Ureter (tissue), 1 donor: ENCODE measurements around the gene IPO7. TPM values are rescaled to one million over a fixed set of nuclear protein-coding genes. Genes with fewer than 3 reads are reported as not detected.
"Not testable (repeated sequence)": the region's sequence is repeated elsewhere in the genome, so short reads cannot be mapped to it uniquely, and the experiment has no call there.

Experiments used
- DNase-seq: peaks from one replicate; pipeline ENCODE4 v3.0.0-alpha.2; 2020; ENCODE audit warnings: low spot score
- total RNA-seq: library from RNA; stranded (reverse); gene quantifications from one replicate; pipeline ENCODE4 v1.2.4, GENCODE V29; 2023
- donor health status: DM: yes; HTN: yes; CAD: no.

Gene IPO7
- total RNA-seq, 1 donor from 2014 or later, result 124 TPM

GRCh38 chr11:9397746-9398680, 13.6 kb downstream of the IPO7 start:
- DNase-seq, result no peak

- no peak for DNase-seq
These were observed 15.0 kb downstream of the IPO7 start for GRCh38 chr11:9399466-9399865.

GRCh38 chr11:9401884-9402283, 17.4 kb downstream of the IPO7 start:
- DNase-seq, result not testable (repeated sequence)

DNA sequence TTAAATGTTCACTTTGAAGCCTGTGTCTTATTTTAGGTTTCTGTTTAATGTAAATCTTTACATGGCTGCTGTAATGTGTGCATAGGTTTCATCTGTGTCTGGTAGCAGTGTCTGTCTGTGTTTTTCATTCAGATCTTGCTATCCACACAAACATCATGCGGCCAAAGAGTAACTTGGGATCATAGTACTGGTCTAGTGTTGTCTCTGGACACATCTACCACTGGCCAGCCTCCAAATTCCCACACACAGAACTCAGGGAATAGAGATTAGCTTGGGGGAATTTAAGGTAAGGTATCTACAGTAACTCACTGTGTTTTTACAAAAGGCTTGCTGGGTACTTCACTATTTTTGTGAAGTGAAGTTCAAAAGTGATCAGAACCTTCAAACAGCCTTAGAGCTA, 44.3 kb downstream of the IPO7 start:
- DNase-seq, result no peak

DNA sequence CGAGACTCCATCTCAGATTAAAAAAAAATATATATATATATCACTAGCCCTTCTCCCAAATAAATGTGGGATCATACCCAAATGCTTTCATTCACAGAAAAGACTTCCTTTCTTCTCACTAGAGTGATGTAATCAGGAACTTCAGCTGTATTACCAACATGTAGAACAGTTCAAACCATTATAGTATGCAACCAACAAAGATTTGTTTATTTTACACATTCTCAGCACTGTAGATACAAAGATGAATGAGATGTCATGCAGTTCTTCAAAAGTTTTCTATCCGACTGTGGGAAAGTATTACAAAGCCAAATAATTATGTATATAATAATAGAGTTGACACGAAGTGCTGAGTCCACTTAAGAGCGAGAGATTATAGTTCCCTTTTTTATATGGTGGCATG, 54.2 kb downstream of the IPO7 start:
- DNase-seq, result no peak

- DNase-seq, result no peak
These were observed 61.8 kb downstream of the IPO7 start for GRCh38 chr11:9446230-9446629.

DNA sequence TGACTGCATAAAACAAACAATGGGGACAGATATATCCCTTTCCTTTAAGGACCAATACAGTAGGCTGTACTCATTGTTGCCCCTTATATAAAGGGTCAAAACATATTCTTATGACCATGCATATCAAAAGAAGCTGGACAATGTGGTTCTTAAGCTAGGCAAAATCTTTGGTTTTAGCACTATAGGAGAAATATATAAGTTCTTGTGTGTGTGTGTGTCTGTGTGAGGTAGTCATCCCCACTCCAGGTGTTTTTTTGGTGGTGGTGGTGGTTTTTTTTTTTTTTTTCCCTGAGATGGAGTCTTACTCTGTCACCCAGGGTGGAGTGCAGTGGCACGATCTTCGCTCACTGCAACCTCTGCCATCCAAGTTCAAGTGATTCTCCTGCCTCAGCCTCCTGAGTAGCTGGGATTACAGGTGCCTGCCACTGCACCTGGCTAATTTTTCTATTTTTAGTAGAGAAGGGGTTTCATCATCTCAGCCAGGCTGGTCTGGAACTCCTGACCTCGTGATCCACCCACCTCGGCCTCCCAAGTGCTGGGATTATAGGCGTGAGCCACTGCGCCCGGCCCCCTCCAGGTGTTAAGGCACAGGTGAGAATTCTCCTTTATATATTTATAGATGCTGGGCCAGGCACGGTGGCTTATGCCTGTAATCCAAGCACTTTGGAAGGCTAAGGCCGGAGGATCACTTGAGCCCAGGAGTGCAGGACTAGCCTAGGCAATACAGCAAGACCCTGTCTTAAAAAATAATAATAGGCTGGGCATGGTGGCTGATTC, 64.3 kb downstream of the IPO7 start:
- DNase-seq, result no peak

- DNase-seq, result not testable (repeated sequence)
These were observed 67.6 kb downstream of the IPO7 start for GRCh38 chr11:9452023-9452422.

DNA sequence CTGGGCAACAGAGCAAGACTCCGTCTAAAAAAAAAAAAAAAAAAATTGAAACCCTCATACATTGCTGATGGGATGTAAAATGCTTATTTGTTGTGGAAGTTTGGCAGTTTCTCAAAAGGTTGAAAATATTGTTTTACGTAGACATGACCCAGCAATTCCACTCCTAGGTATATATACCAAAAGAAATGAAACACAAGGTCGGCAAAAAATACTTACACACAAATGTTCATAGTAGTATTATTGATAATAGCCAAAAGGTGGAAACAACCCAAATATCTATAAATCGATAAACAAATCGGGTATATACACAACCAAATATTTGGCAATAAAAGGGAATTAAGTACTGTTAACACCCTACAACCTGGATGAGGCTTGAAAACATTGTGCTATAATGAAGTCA, 71.3 kb downstream of the IPO7 start:
- DNase-seq, result no peak

- DNase-seq, result no peak
These were observed 75.3 kb downstream of the IPO7 start for GRCh38 chr11:9459667-9460321.

GRCh38 chr11:9460322-9461062, 76.0 kb downstream of the IPO7 start, which contains the start of gene ZNF143:
Gene ZNF143, plus strand, starts transcription at chr11:9461012. Its CDS starts 10,297 bp downstream, at chr11:9471309.
- DNase-seq, result peak; percentile 100

- DNase-seq, result peak; percentile 91
These were observed 76.8 kb downstream of the IPO7 start for GRCh38 chr11:9461063-9461759.

DNA sequence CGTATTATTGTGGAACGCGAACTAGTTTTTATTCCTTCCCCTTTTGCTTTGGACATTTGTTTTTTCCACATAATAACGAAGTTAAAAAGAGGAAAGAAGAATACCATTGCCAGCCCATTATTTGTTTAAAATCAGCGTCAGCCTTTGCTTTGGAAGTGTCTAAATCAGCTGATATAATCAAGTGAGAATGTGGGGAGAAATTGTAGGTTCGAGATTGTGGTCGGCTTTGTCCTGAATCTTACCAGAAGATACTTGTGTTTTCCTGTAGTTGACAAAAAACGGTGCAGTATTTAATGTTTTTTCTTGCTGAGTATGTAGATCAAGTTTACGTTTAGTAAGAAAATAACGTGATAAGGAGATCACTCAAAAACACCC, 77.3 kb downstream of the IPO7 start:
- no peak for DNase-seq

GRCh38 chr11:9462172-9462799, 77.8 kb downstream of the IPO7 start:
- no peak for DNase-seq

DNA sequence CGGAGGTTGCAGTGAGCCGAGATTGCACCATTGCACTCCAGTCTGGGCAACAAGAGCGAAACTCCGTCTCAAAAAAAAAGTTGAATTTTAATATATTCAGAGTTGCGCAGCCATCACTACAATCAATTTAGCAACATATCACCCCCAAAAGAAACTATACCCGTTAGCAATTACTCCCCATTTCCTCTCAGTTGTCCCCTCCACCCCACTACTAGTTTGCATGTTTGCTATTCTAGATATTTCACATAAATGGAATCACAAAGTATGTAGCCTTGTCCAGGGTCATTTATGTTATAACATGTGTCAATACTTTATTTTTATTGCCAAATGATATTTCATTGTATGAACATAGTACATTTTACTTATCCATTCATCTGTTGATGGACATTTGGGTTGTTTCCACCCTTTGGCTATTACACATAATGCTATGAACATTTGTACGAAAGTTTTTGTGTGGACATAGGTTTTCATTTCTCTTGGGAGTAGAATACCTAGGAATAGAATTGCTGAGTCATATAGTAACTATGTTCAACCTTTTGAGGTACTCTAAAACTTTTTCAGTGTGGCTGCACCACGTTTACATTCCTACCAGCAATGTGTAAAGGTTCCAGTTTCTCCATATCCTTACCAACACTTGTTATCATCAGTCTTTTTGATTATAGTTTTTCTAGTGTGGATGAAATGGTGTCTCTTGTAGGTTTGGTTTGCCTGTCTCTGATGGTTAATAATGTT, 78.5 kb downstream of the IPO7 start:
- DNase-seq, result no peak

GRCh38 chr11:9470765-9471164, 86.3 kb downstream of the IPO7 start:
- DNase-seq, result no peak

GRCh38 chr11:9473408-9473807, 89.0 kb downstream of the IPO7 start:
- DNase-seq, result no peak

DNA sequence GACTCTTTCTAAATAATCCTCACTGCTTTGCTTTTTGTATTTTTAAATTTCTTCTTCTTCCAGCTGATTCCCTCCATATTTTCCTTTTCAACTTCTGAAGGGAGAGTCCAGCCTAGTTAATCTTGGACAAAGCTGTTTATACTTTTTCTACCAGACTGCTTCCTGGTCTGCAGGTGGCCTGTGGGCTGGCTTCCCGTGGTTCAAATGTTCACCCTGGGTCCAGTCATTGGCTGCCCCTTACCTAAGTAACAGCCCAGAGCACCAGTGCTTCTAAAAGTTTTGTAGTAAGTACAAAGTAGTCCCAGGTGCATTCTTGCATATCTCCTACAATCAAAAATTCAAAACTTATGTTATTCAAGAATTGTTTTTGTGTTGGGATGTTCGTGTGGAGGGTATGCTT, 95.4 kb downstream of the IPO7 start:
- no peak for DNase-seq

DNA sequence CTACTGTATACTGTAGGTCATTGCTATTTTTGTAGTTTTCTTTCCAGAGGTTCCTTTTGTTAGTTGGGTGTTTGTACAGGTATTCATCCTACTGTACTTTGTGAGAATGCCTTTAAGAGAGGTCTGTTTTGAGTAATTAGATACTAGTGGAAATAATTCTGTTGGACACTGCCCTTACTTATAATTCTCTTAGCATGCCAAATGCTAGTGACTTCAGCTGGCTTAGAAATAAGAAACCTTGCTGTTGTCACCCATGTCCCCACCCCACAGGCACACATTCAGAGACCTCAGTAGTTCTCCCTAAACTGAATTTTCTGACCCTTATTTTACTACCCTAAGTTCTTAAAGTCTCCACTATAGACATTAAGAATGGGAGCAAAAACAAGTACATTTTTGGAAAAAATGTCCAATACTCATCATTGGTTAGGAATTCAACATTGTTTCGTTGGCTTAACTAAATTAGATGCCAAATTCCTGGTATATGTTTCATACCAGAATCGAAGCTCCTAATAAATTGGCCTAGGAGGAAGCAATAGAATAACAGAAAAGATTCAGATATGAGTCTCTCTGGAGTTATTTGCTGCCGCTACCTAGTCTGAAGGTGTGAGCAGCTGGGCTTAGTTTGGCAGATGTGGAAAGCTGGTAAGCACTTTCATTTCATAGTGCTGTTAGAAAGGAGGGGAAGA, 104.8 kb downstream of the IPO7 start:
- DNase-seq, result no peak
